GM13976 (cell line): Measurements from ENCODE around the gene LAMA1.
"Not testable (repeated sequence)": the region's sequence is repeated elsewhere in the genome, so short reads cannot be mapped to it uniquely, and the experiment has no call there.

Experiments
- DNase-seq: peaks from one replicate; pipeline ENCODE4 v3.0.0; 2012; ENCODE audit warnings: low spot score
- in situ Hi-C: fragments of 300-500 bp; cut with MboI; formaldehyde crosslinking; loops from one replicate; pipeline ENCODE4 v1.12.0; 2022; ENCODE audit warnings: low sequenced_read_pairs, mixed read lengths, inconsistent platforms; ENCODE audit not compliant: unreplicated experiment
- TF ChIP-seq, protein P1 (sequence below): IDR thresholded peaks from 2 replicates; pipeline ENCODE4 v1.5.1; 2012; ENCODE audit warnings: borderline replicate concordance, mild to moderate bottlenecking; ENCODE audit not compliant: insufficient read depth; ENCODE audit errors: extremely low read depth, missing control alignments, control extremely low read depth

Gene LAMA1

GRCh38 chr18:6941996-6942395 is 175.6 kb downstream of the LAMA1 start:
- no peak for DNase-seq
- TF ChIP-seq, protein P1, sequence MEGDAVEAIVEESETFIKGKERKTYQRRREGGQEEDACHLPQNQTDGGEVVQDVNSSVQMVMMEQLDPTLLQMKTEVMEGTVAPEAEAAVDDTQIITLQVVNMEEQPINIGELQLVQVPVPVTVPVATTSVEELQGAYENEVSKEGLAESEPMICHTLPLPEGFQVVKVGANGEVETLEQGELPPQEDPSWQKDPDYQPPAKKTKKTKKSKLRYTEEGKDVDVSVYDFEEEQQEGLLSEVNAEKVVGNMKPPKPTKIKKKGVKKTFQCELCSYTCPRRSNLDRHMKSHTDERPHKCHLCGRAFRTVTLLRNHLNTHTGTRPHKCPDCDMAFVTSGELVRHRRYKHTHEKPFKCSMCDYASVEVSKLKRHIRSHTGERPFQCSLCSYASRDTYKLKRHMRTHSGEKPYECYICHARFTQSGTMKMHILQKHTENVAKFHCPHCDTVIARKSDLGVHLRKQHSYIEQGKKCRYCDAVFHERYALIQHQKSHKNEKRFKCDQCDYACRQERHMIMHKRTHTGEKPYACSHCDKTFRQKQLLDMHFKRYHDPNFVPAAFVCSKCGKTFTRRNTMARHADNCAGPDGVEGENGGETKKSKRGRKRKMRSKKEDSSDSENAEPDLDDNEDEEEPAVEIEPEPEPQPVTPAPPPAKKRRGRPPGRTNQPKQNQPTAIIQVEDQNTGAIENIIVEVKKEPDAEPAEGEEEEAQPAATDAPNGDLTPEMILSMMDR = no peak
- in situ Hi-C loops = no loop called here

GRCh38 chr18:6940451-6940850 is 177.1 kb downstream of the LAMA1 start:
- no peak for DNase-seq
- TF ChIP-seq, protein P1 = no peak
- in situ Hi-C loops = no loop called here

DNA sequence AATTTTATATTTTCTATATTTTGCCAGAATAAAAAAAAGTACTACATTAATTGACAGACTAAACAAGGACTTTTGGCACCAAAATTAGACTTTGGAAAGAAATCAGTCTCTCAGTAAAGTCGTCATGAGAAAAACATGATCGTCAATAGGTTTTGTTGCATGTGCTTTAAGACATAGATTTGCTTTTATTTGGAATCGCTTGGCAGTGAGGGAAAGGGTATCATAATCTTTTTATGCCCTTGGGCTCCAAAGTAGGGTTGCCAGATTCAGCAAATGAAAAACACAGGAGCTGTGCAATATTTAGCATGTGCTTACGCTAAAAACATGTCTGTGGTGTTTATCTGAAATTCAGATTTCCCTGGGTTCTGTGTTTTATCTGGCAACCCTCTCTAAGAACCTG is 177.6 kb downstream of the LAMA1 start:
- TF ChIP-seq, protein P1 = no peak
- no peak for DNase-seq
- in situ Hi-C loops = no loop called here

GRCh38 chr18:6938403-6938802 is 179.2 kb downstream of the LAMA1 start:
- in situ Hi-C loops, DNase-seq: not testable (repeated sequence)

DNA sequence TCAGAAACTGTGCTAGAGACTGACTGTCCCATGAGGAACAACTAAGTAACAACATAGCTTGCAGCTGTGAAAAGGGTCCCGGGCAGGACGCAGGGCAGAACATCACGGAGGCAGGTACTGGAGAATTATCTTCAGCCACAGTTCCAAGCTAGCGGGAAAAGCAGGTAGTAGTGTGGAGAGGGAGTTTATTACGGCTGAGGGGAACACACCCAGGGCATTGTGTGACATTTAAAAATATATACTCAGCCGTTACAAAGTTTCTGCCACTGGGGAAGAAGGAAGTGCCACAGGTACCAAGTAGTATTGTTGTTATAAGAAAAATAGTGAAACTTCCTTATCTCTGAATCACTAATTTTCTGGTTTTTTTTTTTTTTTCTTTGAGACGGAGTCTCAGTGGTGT is 179.6 kb downstream of the LAMA1 start:
- in situ Hi-C loops = no loop called here
- TF ChIP-seq, protein P1 = no peak
- no peak for DNase-seq

- in situ Hi-C loops = no loop called here
- TF ChIP-seq, protein P1 = no peak
- no peak for DNase-seq
These were observed 182.7 kb downstream of the LAMA1 start for GRCh38 chr18:6934859-6935258.

GRCh38 chr18:6929370-6930102 is 188.1 kb downstream of the LAMA1 start:
- TF ChIP-seq, protein P1 = no peak
- in situ Hi-C loops = no loop called here

More at GRCh38 chr18:6929370-6930102, 188.1 kb downstream of the LAMA1 start:
- no peak for DNase-seq
